ENCODE data around the gene C21orf91. TPM values are rescaled to one million over a fixed set of nuclear protein-coding genes. Genes with fewer than 3 reads are reported as not detected.

C21orf91 gene
- total and polyA plus RNA-seq, 2 donors (not counting 3 experiments of a cell fraction or from before 2014, with no cell fraction given): 1.3 to 4.2 TPM

GRCh38 chr21:17783003-17783402 lies 36.2 kb downstream of the C21orf91 start:
- no TSS peak for BruUV-seq (replicated peaks)
- no peaks in the 10 kb centered on the region for H3K27me3 ChIP-seq (ENCODE audit: control insufficient read depth in 2 of 2, insufficient read depth in 2 of 2, low read length in 2 of 2)
- no peaks in the 10 kb centered on the region for H3K4me1 ChIP-seq (ENCODE audit: control insufficient read depth, extremely low read depth, insufficient read depth, low read length)
- no peaks in the 10 kb centered on the region for H3K9me1 ChIP-seq (replicated peaks; ENCODE audit: control insufficient read depth, extremely low read depth, insufficient read depth, low read length)
- H3K9me3 ChIP-seq (replicated peaks; ENCODE audit: control insufficient read depth, insufficient read depth, low read length): no peaks in the 10 kb centered on the region
- H3K4me2 ChIP-seq (ENCODE audit: insufficient read depth, low read length): no peak overlapping the region
- H3K9ac ChIP-seq (replicated peaks; ENCODE audit: extremely low read depth, insufficient read depth, low read length): no peak overlapping the region
- POLR2A ChIA-PET: no interaction called here
- no peak overlapping the region for H2AFZ ChIP-seq (ENCODE audit: low read depth, low read length)
- H3K79me2 ChIP-seq (ENCODE audit: control insufficient read depth, insufficient read depth, low read length): no peaks in the 10 kb centered on the region
- CTCF ChIA-PET: no interaction called here
- no peaks in the 10 kb centered on the region for H4K20me1 ChIP-seq (replicated peaks; ENCODE audit: control insufficient read depth, extremely low read depth, insufficient read depth, low read length)
- peaks cover 0 to 2% of the 10 kb centered on the region in 2 experiments for H3K36me3 ChIP-seq (ENCODE audit: control insufficient read depth in 2 of 2, extremely low read depth in 1 of 2, insufficient read depth in 2 of 2, low read length in 2 of 2)
- DNase-seq (ENCODE audit: low read depth, low spot score) (no peak), FAIRE-seq (no peak)
- no peak overlapping the region for H3K4me3 ChIP-seq (replicated peaks in 1 of 3; ENCODE audit: insufficient read depth in 1 of 3, low read depth in 1 of 3, low read length in 3 of 3)
- H3K27ac ChIP-seq (ENCODE audit: insufficient read depth, low read depth, low read length): no peak overlapping the region
- TF ChIP-seq CTCF (IDR thresholded peaks at IDR 0.05; ENCODE audit: extremely low read depth in 1 of 2, insufficient read depth in 1 of 2, low read depth in 1 of 2, low read length in 2 of 2): no peak
- TF ChIP-seq FOS (IDR thresholded peaks at IDR 0.05; ENCODE audit: borderline replicate concordance, insufficient read depth, low read length): no peak
- no peak for TF ChIP-seq JUN (IDR thresholded peaks at IDR 0.05; ENCODE audit: borderline replicate concordance, insufficient read depth, insufficient read length, low read depth)
- no peak for TF ChIP-seq POLR2AphosphoS5 (IDR thresholded peaks at IDR 0.05; ENCODE audit: insufficient read depth, low read depth, low read length)
- TF ChIP-seq, protein P1, sequence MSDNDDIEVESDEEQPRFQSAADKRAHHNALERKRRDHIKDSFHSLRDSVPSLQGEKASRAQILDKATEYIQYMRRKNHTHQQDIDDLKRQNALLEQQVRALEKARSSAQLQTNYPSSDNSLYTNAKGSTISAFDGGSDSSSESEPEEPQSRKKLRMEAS (IDR thresholded peaks at IDR 0.05; ENCODE audit: insufficient read depth, insufficient read length): no peak
- TF ChIP-seq MYC (IDR thresholded peaks at IDR 0.05; ENCODE audit: low read depth, low read length): no peak
- no peak for TF ChIP-seq GATA2 (IDR thresholded peaks at IDR 0.05; ENCODE audit: insufficient read depth, insufficient read length, low read depth, low read length)
- TF ChIP-seq POLR2A (IDR thresholded peaks at IDR 0.05; ENCODE audit: low read depth, low read length): no peak
- TF ChIP-seq EZH2 (IDR thresholded peaks at IDR 0.05; ENCODE audit: borderline replicate concordance, low read depth, low read length, severe bottlenecking): no peak
- dilution Hi-C loops (cut with MboI; ENCODE audit: extremely low pct_ligation_motif_present, low sequenced_read_pairs) (no loop called here), intact Hi-C loops (cut with micrococcal nuclease) (no loop called here)
